ENCODE measurements around the gene POU3F1. TPM values are rescaled to one million over a fixed set of nuclear protein-coding genes. Genes with fewer than 3 reads are reported as not detected.

The POU3F1 gene
- polyA plus RNA-seq, 2 of the 4 experiments (the other 2 are of a cell fraction): not detected

DNA sequence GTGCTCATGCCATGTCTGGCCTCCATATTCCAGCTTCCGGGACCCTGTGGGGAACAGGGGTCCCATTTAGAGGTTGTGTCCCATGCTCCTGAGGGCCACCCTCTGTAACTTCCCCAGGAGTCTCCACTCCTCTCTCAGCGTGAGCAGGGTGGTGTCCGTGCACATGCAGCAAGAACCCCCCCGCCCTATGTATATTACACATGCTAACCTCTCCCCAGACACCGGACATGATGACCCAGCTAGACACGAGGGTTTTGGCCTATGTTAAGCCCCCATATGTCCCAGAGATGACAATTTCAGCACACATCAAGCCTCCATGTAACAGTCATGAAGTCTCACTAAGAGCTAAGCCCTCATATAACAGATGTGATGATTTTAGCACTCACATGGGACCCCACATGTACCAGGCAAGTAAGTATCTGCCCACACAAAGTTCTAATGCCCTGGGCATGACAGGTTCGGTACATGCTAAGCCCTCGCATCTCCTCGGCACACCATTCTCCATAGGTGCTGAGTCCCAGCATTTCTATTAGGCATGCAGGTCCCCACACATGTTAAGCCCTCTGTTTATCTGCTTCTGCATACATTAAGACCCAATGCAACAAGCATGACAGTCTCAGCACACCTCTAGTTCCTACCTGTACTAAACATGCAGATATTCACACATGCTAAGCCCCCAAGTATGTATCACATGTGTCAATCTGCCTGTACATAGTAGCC lies 48.3 kb downstream of the POU3F1 start:
- Histone ChIP-seq H3K27ac (peak overlapping the region in 1 of 2 experiments; percentile 87; a peak in 3 of 6 replicates), H3K4me2 (no peak overlapping the region), H3K9me3 (no peaks in the 10 kb centered on the region), H3K4me3 (no peak overlapping the region), H3K4me1 (peaks cover 31% of the 10 kb centered on the region)
- CTCF ChIA-PET: interaction anchor here (1.0 to 6.9 kb wide), 3 partner anchors 8 to 20 kb away, joined by 3 to 53 read pairs (median 8); partner anchors contain the start of gene SF3A3
- DNase-seq (ENCODE audit: low read depth in 1 of 2, low spot score in 1 of 2): no peak
- no peak for FAIRE-seq
- TF ChIP-seq CEBPB (IDR thresholded peaks at IDR 0.05): no peak
- TF ChIP-seq HEYL (CRISPR knock-in tag; IDR thresholded peaks at IDR 0.05): no peak
- TF ChIP-seq MYC (IDR thresholded peaks at IDR 0.05; ENCODE audit: borderline replicate concordance, low read length): no peak
- no peak for TF ChIP-seq RFX5 (IDR thresholded peaks at IDR 0.05)
- no peak for TF ChIP-seq ZSCAN20 (CRISPR knock-in tag; IDR thresholded peaks at IDR 0.05)
- no peak for TF ChIP-seq TP53 (CRISPR knock-in tag; IDR thresholded peaks at IDR 0.05)
- TF ChIP-seq, protein P1, sequence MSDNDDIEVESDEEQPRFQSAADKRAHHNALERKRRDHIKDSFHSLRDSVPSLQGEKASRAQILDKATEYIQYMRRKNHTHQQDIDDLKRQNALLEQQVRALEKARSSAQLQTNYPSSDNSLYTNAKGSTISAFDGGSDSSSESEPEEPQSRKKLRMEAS (IDR thresholded peaks at IDR 0.05): no peak
- no peak for TF ChIP-seq POLR2A (IDR thresholded peaks at IDR 0.05; ENCODE audit: low read length)
- no peak for TF ChIP-seq JUN (IDR thresholded peaks at IDR 0.05)
- TF ChIP-seq MAZ (IDR thresholded peaks at IDR 0.05; ENCODE audit: borderline replicate concordance, low read depth, low read length): no peak
- TF ChIP-seq, protein P2, sequence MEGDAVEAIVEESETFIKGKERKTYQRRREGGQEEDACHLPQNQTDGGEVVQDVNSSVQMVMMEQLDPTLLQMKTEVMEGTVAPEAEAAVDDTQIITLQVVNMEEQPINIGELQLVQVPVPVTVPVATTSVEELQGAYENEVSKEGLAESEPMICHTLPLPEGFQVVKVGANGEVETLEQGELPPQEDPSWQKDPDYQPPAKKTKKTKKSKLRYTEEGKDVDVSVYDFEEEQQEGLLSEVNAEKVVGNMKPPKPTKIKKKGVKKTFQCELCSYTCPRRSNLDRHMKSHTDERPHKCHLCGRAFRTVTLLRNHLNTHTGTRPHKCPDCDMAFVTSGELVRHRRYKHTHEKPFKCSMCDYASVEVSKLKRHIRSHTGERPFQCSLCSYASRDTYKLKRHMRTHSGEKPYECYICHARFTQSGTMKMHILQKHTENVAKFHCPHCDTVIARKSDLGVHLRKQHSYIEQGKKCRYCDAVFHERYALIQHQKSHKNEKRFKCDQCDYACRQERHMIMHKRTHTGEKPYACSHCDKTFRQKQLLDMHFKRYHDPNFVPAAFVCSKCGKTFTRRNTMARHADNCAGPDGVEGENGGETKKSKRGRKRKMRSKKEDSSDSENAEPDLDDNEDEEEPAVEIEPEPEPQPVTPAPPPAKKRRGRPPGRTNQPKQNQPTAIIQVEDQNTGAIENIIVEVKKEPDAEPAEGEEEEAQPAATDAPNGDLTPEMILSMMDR (IDR thresholded peaks at IDR 0.05): no peak
- TF ChIP-seq, protein P3, sequence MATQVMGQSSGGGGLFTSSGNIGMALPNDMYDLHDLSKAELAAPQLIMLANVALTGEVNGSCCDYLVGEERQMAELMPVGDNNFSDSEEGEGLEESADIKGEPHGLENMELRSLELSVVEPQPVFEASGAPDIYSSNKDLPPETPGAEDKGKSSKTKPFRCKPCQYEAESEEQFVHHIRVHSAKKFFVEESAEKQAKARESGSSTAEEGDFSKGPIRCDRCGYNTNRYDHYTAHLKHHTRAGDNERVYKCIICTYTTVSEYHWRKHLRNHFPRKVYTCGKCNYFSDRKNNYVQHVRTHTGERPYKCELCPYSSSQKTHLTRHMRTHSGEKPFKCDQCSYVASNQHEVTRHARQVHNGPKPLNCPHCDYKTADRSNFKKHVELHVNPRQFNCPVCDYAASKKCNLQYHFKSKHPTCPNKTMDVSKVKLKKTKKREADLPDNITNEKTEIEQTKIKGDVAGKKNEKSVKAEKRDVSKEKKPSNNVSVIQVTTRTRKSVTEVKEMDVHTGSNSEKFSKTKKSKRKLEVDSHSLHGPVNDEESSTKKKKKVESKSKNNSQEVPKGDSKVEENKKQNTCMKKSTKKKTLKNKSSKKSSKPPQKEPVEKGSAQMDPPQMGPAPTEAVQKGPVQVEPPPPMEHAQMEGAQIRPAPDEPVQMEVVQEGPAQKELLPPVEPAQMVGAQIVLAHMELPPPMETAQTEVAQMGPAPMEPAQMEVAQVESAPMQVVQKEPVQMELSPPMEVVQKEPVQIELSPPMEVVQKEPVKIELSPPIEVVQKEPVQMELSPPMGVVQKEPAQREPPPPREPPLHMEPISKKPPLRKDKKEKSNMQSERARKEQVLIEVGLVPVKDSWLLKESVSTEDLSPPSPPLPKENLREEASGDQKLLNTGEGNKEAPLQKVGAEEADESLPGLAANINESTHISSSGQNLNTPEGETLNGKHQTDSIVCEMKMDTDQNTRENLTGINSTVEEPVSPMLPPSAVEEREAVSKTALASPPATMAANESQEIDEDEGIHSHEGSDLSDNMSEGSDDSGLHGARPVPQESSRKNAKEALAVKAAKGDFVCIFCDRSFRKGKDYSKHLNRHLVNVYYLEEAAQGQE (IDR thresholded peaks at IDR 0.05): no peak
- TF ChIP-seq ZFP36 (IDR thresholded peaks at IDR 0.05; ENCODE audit: borderline replicate concordance, partially characterized antibody): no peak
- TF ChIP-seq, protein P4, sequence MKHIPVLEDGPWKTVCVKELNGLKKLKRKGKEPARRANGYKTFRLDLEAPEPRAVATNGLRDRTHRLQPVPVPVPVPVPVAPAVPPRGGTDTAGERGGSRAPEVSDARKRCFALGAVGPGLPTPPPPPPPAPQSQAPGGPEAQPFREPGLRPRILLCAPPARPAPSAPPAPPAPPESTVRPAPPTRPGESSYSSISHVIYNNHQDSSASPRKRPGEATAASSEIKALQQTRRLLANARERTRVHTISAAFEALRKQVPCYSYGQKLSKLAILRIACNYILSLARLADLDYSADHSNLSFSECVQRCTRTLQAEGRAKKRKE (CRISPR knock-in tag; IDR thresholded peaks at IDR 0.05; ENCODE audit: low read depth): no peak
- no peak for TF ChIP-seq FOSB (CRISPR knock-in tag; IDR thresholded peaks at IDR 0.05)
- no peak for TF ChIP-seq TFCP2L1 (CRISPR knock-in tag; IDR thresholded peaks at IDR 0.05)
- TF ChIP-seq, protein P5, sequence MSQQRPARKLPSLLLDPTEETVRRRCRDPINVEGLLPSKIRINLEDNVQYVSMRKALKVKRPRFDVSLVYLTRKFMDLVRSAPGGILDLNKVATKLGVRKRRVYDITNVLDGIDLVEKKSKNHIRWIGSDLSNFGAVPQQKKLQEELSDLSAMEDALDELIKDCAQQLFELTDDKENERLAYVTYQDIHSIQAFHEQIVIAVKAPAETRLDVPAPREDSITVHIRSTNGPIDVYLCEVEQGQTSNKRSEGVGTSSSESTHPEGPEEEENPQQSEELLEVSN (IDR thresholded peaks at IDR 0.05; ENCODE audit: borderline replicate concordance, low read depth): no peak
- TF ChIP-seq ZC3H11A (IDR thresholded peaks at IDR 0.05): no peak
- no peak for TF ChIP-seq FOXS1 (CRISPR knock-in tag; IDR thresholded peaks at IDR 0.05)
- 81% methylated on average over 9 of the region's 9 CpGs for WGBS (ENCODE audit: missing lambda C conversion rate)
- POLR2A ChIA-PET: no interaction called here
- no peak for ATAC-seq

Measured in A549 (cell line).